Measurements from ENCODE around the gene BBLN. TPM values are rescaled to one million over a fixed set of nuclear protein-coding genes. Genes with fewer than 3 reads are reported as not detected.

BBLN gene
- total RNA-seq, 1 donor from 2014 or later: 406 TPM

- no peak for TF ChIP-seq CTCF (IDR thresholded peaks at IDR 0.05; ENCODE audit: insufficient read depth, low read length, poor library complexity, severe bottlenecking)
- peaks cover 10% of the 10 kb centered on the region for H3K27me3 ChIP-seq (ENCODE audit: control insufficient read depth, insufficient read depth, low read length)
- no peak for DNase-seq (ENCODE audit: low read depth)
- no peak overlapping the region for H3K4me3 ChIP-seq (ENCODE audit: low read depth, low read length)
- no peaks in the 10 kb centered on the region for H3K36me3 ChIP-seq (ENCODE audit: control insufficient read depth, insufficient read depth, low read length)
These were observed 20.4 kb upstream of the BBLN start for GRCh38 chr9:128139621-128140020.

- Histone ChIP-seq H3K4me3 (ENCODE audit: low read depth, low read length) (no peak overlapping the region), H3K27me3 (ENCODE audit: control insufficient read depth, insufficient read depth, low read length) (peaks cover 10% of the 10 kb centered on the region), H3K36me3 (ENCODE audit: control insufficient read depth, insufficient read depth, low read length) (no peaks in the 10 kb centered on the region)
- no peak for DNase-seq (ENCODE audit: low read depth)
- no peak for TF ChIP-seq CTCF (IDR thresholded peaks at IDR 0.05; ENCODE audit: insufficient read depth, low read length, poor library complexity, severe bottlenecking)
These were observed 18.5 kb upstream of the BBLN start for GRCh38 chr9:128141604-128142003.

GRCh38 chr9:128142061-128142460, 18.0 kb upstream of the BBLN start:
- TF ChIP-seq CTCF (IDR thresholded peaks at IDR 0.05; ENCODE audit: insufficient read depth, low read length, poor library complexity, severe bottlenecking): no peak
- no peak for DNase-seq (ENCODE audit: low read depth)
- Histone ChIP-seq H3K27me3 (ENCODE audit: control insufficient read depth, insufficient read depth, low read length) (peaks cover 10% of the 10 kb centered on the region), H3K4me3 (ENCODE audit: low read depth, low read length) (no peak overlapping the region), H3K36me3 (ENCODE audit: control insufficient read depth, insufficient read depth, low read length) (no peaks in the 10 kb centered on the region)

- no peak for TF ChIP-seq CTCF (IDR thresholded peaks at IDR 0.05; ENCODE audit: insufficient read depth, low read length, poor library complexity, severe bottlenecking)
- Histone ChIP-seq H3K36me3 (ENCODE audit: control insufficient read depth, insufficient read depth, low read length) (no peaks in the 10 kb centered on the region), H3K27me3 (ENCODE audit: control insufficient read depth, insufficient read depth, low read length) (peaks cover 10% of the 10 kb centered on the region), H3K4me3 (ENCODE audit: low read depth, low read length) (no peak overlapping the region)
- no peak for DNase-seq (ENCODE audit: low read depth)
These were observed 17.5 kb upstream of the BBLN start for GRCh38 chr9:128142596-128142995.

- no peak overlapping the region for H3K4me3 ChIP-seq (ENCODE audit: low read depth, low read length)
- no peaks in the 10 kb centered on the region for H3K36me3 ChIP-seq (ENCODE audit: control insufficient read depth, insufficient read depth, low read length)
- no peak for TF ChIP-seq CTCF (IDR thresholded peaks at IDR 0.05; ENCODE audit: insufficient read depth, low read length, poor library complexity, severe bottlenecking)
- H3K27me3 ChIP-seq (ENCODE audit: control insufficient read depth, insufficient read depth, low read length): peaks cover 10% of the 10 kb centered on the region
- no peak for DNase-seq (ENCODE audit: low read depth)
These were observed 16.4 kb upstream of the BBLN start for GRCh38 chr9:128143525-128144238.

Measured in kidney epithelial cell (primary cell).